HL-60 (cell line): ENCODE results near the gene BZW2.

Experiments used
- DNase-seq, 2 experiments: peaks; one replicate each; pipeline ENCODE4 v3.0.0-alpha.2; 2010 to 2020; ENCODE audit warnings: low read depth in 1 of 2, low spot score in 1 of 2
- H3K27ac ChIP-seq: fragments of 250-450 bp; sonication (Bioruptor Pico); replicated peaks from 2 replicates; pipeline ENCODE4 v1.5.1; 2020; ENCODE audit warnings: mild to moderate bottlenecking, moderate library complexity
- H3K27me3 ChIP-seq: fragments of 250-450 bp; sonication (Bioruptor Pico); 2 replicates; pipeline ENCODE4 v1.5.1; 2021; ENCODE audit warnings: mild to moderate bottlenecking, moderate library complexity; ENCODE audit not compliant: insufficient read depth, poor library complexity, severe bottlenecking
- H3K4me3 ChIP-seq: replicated peaks from 2 replicates; pipeline ENCODE4 v1.5.1; 2011; ENCODE audit warnings: mild to moderate bottlenecking, control low read depth, low read length; ENCODE audit not compliant: insufficient read depth
- CTCF ChIP-seq: IDR thresholded peaks from one replicate; pipeline ENCODE4 v1.5.1; 2011; ENCODE audit warnings: low read length, control low read depth, inconsistent platforms; ENCODE audit not compliant: insufficient read depth
- GABPA ChIP-seq: IDR thresholded peaks from 2 replicates; pipeline ENCODE4 v1.6.1; 2012; ENCODE audit warnings: low read depth
- POLR2AphosphoS5 ChIP-seq: IDR thresholded peaks from 2 replicates; pipeline ENCODE4 v1.6.1; 2012; ENCODE audit warnings: low read depth
- REST ChIP-seq: IDR thresholded peaks from 2 replicates; pipeline ENCODE4 v1.6.1; 2012; ENCODE audit warnings: low read depth; ENCODE audit not compliant: insufficient replicate concordance
- SPI1 ChIP-seq: IDR thresholded peaks from 2 replicates; pipeline ENCODE4 v1.6.1; 2012; ENCODE audit warnings: low read depth, mild to moderate bottlenecking, borderline replicate concordance

Gene BZW2

GRCh38 chr7:16652888-16653287 lies 6.9 kb downstream of the BZW2 start:
- DNase-seq, result no peak
- no peak overlapping the region for H3K27ac ChIP-seq
- no peak overlapping the region for H3K4me3 ChIP-seq
- no peaks in the 10 kb centered on the region for H3K27me3 ChIP-seq
- TF ChIP-seq CTCF (no peak), GABPA (no peak), POLR2AphosphoS5 (no peak), REST (no peak), SPI1 (no peak)

GRCh38 chr7:16655394-16655793 lies 9.4 kb downstream of the BZW2 start:
- no peak for DNase-seq
- H3K27ac ChIP-seq, result no peak overlapping the region
- H3K4me3 ChIP-seq, result no peak overlapping the region
- no peaks in the 10 kb centered on the region for H3K27me3 ChIP-seq
- no peak for TF ChIP-seq CTCF
- TF ChIP-seq POLR2AphosphoS5, result no peak
- no peak for TF ChIP-seq REST

- Histone ChIP-seq H3K4me3 (no peak overlapping the region), H3K27ac (no peak overlapping the region), H3K27me3 (no peaks in the 10 kb centered on the region)
- DNase-seq, result no peak
- TF ChIP-seq CTCF, result no peak
- no peak for TF ChIP-seq POLR2AphosphoS5
- TF ChIP-seq REST, result no peak
- TF ChIP-seq SPI1, result no peak
- TF ChIP-seq GABPA, result no peak
These were observed 10.2 kb downstream of the BZW2 start for GRCh38 chr7:16656141-16656540.
